Measurements from ENCODE around the gene LGR6.
"Not testable (repeated sequence)": the region's sequence is repeated elsewhere in the genome, so short reads cannot be mapped to it uniquely, and the experiment has no call there.

DNA sequence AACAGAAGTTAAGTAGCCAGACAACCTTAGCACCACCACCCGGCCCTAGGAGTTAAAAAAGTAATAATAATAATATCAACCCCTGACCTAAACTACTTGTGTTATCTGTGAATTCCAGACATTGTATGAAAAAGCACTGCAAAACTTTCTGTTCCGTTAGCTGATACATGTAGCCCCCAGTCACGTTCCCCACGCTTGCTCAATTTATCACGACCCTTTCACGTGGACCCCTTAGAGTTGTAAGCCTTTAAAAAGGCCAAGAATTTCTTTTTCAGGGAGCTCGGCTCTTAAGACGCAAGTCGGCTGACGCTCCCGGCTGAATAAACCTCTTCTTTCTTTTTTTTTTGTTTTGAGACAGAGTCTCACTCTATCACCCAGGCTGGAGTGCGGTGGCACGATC lies 26.5 kb upstream of the LGR6 start:
- not testable (repeated sequence) for TF ChIP-seq ZNF274 (IDR thresholded peaks at IDR 0.05; ENCODE audit: low read depth, low read length); YY1 (IDR thresholded peaks at IDR 0.05; ENCODE audit: insufficient read depth, insufficient read length); SUZ12 (IDR thresholded peaks at IDR 0.05; ENCODE audit: extremely low read depth, insufficient read depth, insufficient read length)

Measured in NT2/D1 (cell line).